ENCODE data around the gene TGFBI.

TGFBI gene

GRCh38 chr5:136023958-136024541 lies 4.7 kb upstream of the TGFBI start:
- no peaks in the 10 kb centered on the region for H3K79me2 ChIP-seq (ENCODE audit: insufficient read depth, low read length)
- H3K4me3 ChIP-seq (ENCODE audit: low read depth, low read length, poor library complexity, severe bottlenecking): no peak overlapping the region
- no peaks in the 10 kb centered on the region for H3K9me3 ChIP-seq (ENCODE audit: low read length)
- no peak overlapping the region for H3K27ac ChIP-seq (ENCODE audit: low read depth, low read length, poor library complexity, severe bottlenecking)
- H3K4me1 ChIP-seq (ENCODE audit: insufficient read depth, low read length, severe bottlenecking): no peaks in the 10 kb centered on the region
- no peak overlapping the region for H3K4me2 ChIP-seq (ENCODE audit: low read length)
- peaks cover 3% of the 10 kb centered on the region; the same call in 1 of the 2 replicates for H3K27me3 ChIP-seq (ENCODE audit: insufficient read depth, low read length)
- H4K20me1 ChIP-seq (ENCODE audit: insufficient read depth, low read length): no peaks in the 10 kb centered on the region
- H3K9me2 ChIP-seq (ENCODE audit: low read depth, low read length): no peaks in the 10 kb centered on the region
- TF ChIP-seq CTCF (IDR thresholded peaks at IDR 0.05; ENCODE audit: low read length): no peak
- TF ChIP-seq EZH2 (IDR thresholded peaks at IDR 0.05; ENCODE audit: borderline replicate concordance, low read length): no peak
- no peak overlapping the region for H3K9ac ChIP-seq (ENCODE audit: low read length)
- no peaks in the 10 kb centered on the region for H3K36me3 ChIP-seq (ENCODE audit: insufficient read depth, low read length)
- no peaks in the 10 kb centered on the region for H3F3A ChIP-seq (ENCODE audit: insufficient read depth, low read length)
- no peak overlapping the region for H2AFZ ChIP-seq (ENCODE audit: low read length)

DNA sequence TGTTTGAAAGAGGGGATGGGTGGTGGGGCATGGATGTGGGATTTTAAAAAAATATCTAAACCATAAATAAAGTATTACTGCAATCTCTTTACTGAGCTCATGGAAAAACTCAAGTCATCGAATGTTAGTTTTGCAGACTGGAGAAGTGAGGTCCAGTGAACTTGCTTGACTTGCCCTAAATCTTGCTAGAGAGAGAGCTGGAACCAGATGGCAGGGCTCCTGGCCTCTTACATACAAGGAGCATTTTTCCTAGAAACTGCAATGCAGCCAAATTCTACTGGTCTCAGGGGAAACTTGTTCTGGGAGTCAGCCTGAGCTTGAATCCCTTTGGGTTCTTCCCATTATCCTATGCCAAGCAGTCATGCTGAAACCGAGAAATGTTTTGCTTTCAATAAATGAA lies 2.9 kb upstream of the TGFBI start:
- Histone ChIP-seq H3K4me3 (ENCODE audit: low read depth, low read length, poor library complexity, severe bottlenecking) (no peak overlapping the region), H3K9me2 (ENCODE audit: low read depth, low read length) (no peaks in the 10 kb centered on the region), H3F3A (ENCODE audit: insufficient read depth, low read length) (no peaks in the 10 kb centered on the region), H4K20me1 (ENCODE audit: insufficient read depth, low read length) (no peaks in the 10 kb centered on the region), H3K36me3 (ENCODE audit: insufficient read depth, low read length) (no peaks in the 10 kb centered on the region), H3K27ac (ENCODE audit: low read depth, low read length, poor library complexity, severe bottlenecking) (no peak overlapping the region), H3K4me2 (ENCODE audit: low read length) (no peak overlapping the region), H3K9ac (ENCODE audit: low read length) (no peak overlapping the region), H3K79me2 (ENCODE audit: insufficient read depth, low read length) (no peaks in the 10 kb centered on the region), H3K4me1 (ENCODE audit: insufficient read depth, low read length, severe bottlenecking) (no peaks in the 10 kb centered on the region), H3K9me3 (ENCODE audit: low read length) (no peaks in the 10 kb centered on the region), H2AFZ (ENCODE audit: low read length) (no peak overlapping the region), H3K27me3 (ENCODE audit: insufficient read depth, low read length) (peaks cover 3% of the 10 kb centered on the region; the same call in 1 of the 2 replicates)
- no peak for TF ChIP-seq CTCF (IDR thresholded peaks at IDR 0.05; ENCODE audit: low read length)
- no peak for TF ChIP-seq EZH2 (IDR thresholded peaks at IDR 0.05; ENCODE audit: borderline replicate concordance, low read length)

DNA sequence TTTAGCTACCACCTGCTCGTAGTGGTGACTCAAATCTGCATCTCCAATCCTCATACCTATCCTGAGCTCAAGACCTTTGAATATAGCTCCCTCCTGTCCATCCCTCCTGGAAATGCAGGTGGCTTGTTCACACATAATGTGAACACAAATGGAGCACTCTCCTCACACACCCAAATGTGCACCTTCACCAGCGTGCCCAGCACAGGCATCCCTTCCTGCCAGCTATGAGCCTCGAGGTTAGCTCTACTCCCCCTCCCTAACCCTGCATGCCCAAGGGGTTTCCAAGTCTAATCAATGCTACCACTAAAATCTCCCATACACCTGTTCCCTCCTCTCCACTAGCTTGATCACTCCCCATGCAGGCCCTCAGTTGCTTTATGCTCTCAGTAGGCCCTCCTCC lies 2.2 kb upstream of the TGFBI start:
- H3F3A ChIP-seq (ENCODE audit: insufficient read depth, low read length): no peaks in the 10 kb centered on the region
- no peaks in the 10 kb centered on the region for H3K36me3 ChIP-seq (ENCODE audit: insufficient read depth, low read length)
- no peak overlapping the region for H2AFZ ChIP-seq (ENCODE audit: low read length)
- no peak overlapping the region for H3K27ac ChIP-seq (ENCODE audit: low read depth, low read length, poor library complexity, severe bottlenecking)
- H3K4me3 ChIP-seq (ENCODE audit: low read depth, low read length, poor library complexity, severe bottlenecking): no peak overlapping the region
- H3K4me1 ChIP-seq (ENCODE audit: insufficient read depth, low read length, severe bottlenecking): no peaks in the 10 kb centered on the region
- no peaks in the 10 kb centered on the region for H3K9me2 ChIP-seq (ENCODE audit: low read depth, low read length)
- H3K79me2 ChIP-seq (ENCODE audit: insufficient read depth, low read length): no peaks in the 10 kb centered on the region
- H3K27me3 ChIP-seq (ENCODE audit: insufficient read depth, low read length): peaks cover under 1% of the 10 kb centered on the region; the same call in 1 of the 2 replicates
- TF ChIP-seq EZH2 (IDR thresholded peaks at IDR 0.05; ENCODE audit: borderline replicate concordance, low read length) (no peak), CTCF (IDR thresholded peaks at IDR 0.05; ENCODE audit: low read length) (no peak)
- no peaks in the 10 kb centered on the region for H3K9me3 ChIP-seq (ENCODE audit: low read length)
- H3K9ac ChIP-seq (ENCODE audit: low read length): no peak overlapping the region
- no peaks in the 10 kb centered on the region for H4K20me1 ChIP-seq (ENCODE audit: insufficient read depth, low read length)
- no peak overlapping the region for H3K4me2 ChIP-seq (ENCODE audit: low read length)

Data from OCI-LY1 (cell line).